HuH-7 (cell line): ENCODE measurements around the gene ZNF791.
"Not testable (repeated sequence)": the region's sequence is repeated elsewhere in the genome, so short reads cannot be mapped to it uniquely, and the experiment has no call there.

Experiments used
- DNase-seq: peaks from one replicate; pipeline ENCODE4 v3.0.0; 2011; ENCODE audit warnings: low spot score

ZNF791 gene

GRCh38 chr19:12667731-12668302, 57.1 kb downstream of the ZNF791 start:
- DNase-seq: no peak

GRCh38 chr19:12668346-12668745, 57.6 kb downstream of the ZNF791 start:
- DNase-seq: no peak

DNA sequence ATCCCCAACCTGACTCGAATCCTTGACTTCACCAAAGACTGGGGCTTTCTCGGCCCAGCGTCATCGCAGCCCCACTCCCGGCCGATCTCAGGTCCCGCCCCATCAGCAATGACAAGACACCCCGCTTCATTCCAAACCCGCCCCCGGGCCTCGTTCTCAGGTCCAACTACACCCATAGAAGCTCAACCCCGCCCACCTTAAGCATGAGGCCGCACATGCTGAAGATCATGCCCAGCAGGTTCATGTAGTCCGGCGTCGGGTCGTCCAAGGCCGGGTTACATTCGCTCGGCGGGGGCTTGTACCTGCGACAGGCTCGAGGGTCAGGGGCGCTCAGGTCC, 58.2 kb downstream of the ZNF791 start:
- no peak for DNase-seq

GRCh38 chr19:12669270-12670158, 58.8 kb downstream of the ZNF791 start:
- peak; percentile 72 for DNase-seq

- no peak for DNase-seq
Measured at GRCh38 chr19:12670159-12670928, 59.6 kb downstream of the ZNF791 start.

DNA sequence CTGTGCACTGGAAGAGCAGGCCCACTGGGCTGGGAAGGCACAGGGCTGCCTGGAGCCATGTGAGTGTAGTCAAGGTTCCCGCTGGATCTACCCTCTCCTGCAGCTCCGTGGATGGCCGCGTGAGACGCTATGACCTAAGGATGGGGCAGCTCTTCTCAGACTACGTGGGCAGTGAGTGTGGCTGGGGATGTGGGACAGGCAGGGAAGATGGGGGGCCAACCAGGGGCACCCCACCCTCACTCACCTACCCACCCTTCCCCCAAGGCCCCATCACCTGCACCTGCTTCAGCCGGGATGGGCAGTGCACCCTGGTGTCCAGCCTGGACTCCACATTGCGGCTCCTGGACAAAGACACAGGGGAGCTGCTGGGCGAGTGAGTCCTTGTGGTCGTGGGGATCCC, 62.0 kb downstream of the ZNF791 start:
- DNase-seq: no peak

DNA sequence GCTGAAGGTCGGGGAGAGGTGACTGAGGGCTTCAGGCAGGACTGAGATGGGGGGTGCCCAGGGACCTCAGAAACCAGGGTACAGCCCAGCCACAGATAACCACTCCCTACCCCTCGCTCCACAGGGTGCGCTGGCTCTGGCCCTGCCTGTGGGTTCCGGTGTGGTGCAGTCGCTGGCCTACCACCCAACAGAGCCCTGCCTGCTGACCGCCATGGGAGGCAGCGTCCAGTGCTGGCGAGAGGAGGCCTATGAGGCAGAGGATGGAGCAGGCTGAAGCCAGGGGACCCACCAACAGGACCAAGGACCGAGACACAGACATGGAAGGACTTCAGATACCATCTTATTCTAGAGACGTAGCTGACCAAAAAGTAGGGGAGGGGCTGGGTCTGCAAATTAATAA, 64.7 kb downstream of the ZNF791 start:
- DNase-seq: no peak

DNA sequence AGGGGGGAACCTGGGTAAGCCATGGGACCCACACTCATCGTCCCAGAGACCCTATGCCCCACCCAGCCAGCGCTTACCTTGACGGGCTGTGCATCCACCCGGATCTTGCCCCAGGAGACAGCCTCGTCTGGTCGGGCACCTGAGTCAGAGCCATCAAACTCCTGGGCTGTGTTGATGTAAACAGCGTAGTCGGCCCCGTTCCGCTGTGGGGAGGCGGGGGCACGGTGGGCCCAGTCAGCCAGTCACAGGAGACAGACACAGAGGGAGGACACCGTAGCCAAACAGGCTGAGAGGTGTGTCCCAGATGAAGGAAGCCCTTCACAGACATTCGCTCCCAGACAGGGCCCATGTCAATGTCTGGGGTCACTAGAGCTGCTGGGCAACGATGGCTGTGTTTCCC, 65.2 kb downstream of the ZNF791 start:
- no peak for DNase-seq

- DNase-seq: peak; percentile 87
Measured at GRCh38 chr19:12676384-12676792, 65.7 kb downstream of the ZNF791 start.

DNA sequence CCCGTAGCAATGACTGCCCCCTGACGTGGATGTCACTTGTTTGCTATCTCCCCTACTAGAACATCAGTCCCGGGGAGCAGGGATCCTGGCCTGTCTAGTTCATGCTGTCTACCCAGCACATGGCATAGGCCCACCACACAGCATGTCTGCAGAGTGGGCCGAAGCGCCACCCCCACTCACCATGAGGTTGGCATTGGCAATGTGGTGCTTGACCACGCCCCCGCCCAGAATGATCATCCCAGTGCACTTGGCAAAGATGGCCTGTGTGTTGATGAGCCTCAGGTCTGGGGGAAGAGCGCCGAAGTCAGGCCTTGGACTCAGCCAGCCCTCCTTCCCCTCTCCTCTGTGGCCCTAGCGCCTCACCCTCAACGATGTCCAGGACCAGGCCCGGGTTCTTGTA, 66.2 kb downstream of the ZNF791 start:
- no peak for DNase-seq

DNA sequence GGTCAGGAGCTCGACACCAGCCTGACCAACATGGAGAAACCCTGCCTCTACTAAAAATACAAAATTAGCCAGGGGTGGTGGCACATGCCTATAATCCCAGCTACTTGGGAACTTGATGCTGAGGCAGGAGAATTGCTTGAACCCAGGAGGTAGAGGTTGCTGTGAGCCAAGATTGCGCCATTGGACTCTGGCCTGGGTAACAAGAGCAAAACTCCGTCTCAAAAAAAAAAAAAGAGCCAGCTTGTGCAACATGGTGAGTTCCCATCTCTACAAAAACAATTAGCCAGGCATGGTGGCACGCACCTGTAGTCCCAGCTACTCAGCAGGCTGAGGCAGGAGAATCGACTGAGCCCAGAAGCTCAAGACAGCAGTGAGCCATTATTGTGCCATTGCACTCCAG, 67.3 kb downstream of the ZNF791 start:
- DNase-seq: not testable (repeated sequence)

DNA sequence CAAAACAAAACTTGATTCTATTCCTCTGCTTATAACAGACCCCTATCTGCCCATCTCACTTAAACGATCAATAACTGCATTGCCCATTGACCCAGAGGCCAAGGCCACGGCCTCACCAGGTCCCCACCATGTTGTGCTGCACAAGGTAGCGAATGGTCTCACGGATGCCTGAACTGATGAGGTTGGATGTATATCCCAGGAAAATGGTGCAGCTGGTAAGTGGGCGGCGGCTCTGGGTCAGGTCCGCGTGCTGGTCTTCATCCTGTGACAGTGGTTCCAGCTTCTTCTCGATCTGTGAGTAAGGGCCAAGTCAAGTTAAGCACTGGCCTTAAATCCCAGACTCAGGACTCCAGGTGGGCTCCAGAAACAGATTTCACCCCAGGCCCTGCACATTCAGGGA, 69.3 kb downstream of the ZNF791 start:
- DNase-seq: no peak

DNA sequence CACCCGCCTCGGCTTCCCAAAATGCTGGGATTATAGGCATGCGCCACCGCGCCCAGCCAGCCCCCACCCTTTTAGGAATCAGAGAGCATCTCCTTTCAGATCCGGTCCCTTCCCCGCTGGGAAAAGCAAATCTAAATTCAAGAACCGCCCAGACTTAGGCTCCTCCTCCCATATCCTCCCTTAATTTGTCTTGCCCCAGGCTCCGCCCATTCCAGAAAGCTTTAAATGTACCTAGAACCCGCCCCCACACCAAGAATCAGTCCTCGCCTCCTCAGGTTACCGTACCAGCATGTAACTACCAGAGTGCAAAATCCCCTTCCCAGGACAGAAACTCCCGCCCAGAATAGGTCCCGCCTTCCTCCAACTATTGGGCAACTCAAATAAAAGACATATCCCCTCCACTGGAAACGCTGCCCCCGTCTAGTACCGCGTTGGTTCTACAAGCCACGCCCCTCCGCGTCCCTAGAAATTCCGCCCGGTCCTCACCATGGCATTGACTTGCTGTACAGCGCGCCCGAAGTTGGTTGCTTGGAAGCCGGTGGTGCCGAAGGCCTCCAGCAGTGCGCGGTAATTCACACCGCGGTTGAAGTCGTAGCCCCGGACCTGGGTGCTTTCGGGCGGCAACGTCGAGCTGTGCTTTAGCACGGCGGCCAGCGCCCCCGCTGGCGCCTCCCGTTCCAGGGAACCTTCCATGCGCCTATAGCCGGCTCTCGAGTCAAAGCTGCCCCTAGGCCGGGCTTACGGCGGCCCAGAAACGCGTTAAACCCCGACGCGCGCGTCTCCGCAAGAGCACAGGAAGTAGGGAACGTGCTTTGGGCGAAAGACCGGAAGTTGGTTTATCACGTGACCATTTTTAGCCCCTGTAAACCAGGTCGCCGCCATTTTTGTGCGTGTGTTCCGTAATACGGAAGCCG, 70.6 kb downstream of the ZNF791 start, which contains the start of gene DHPS:
Gene DHPS, minus strand, starts transcription at position 807 of the 914 bp plus-strand sequence. Its CDS starts 114 bp downstream, at position 693.
- peak; percentile 88 for DNase-seq
